HG03095 (cell line): ENCODE results near the gene ME3.
A peak's percentile ranks its signal among the peaks of the same experiment; 100 is the strongest.
"Not testable (repeated sequence)": the region's sequence is repeated elsewhere in the genome, so short reads cannot be mapped to it uniquely, and the experiment has no call there.

Source experiments
- ATAC-seq: cut with Tn5 transposase; IDR thresholded peaks from one replicate; pipeline ENCODE4 v1.9.1; 2021; ENCODE audit warnings: moderate library complexity; ENCODE audit not compliant: unreplicated experiment

Gene ME3

GRCh38 chr11:86666193-86666592 is 6.2 kb downstream of the ME3 start:
- ATAC-seq = no peak

GRCh38 chr11:86664930-86665329 is 7.5 kb downstream of the ME3 start:
- ATAC-seq = no peak

- no peak for ATAC-seq
These were observed 8.7 kb downstream of the ME3 start for GRCh38 chr11:86663761-86664160.

DNA sequence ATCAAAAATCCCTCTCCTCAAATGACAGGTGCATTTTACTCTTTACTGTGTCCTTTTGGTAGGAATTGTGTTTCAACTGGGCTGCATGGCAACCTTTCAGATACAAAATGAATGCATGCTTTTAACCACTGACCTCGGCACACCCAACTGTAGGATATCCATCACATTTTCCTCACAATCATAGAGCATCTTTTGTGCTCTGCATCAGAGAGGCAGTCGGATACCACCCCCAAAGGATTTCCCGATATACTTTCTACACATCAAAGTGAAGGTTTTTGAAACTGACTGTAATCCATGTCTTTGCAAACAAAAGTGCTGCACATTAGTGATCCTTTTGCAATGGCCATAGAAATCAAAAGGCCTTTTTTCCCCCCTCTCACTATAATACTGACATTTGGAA is 9.1 kb downstream of the ME3 start:
- ATAC-seq = no peak

GRCh38 chr11:86660736-86661135 is 11.7 kb downstream of the ME3 start:
- ATAC-seq = no peak

- ATAC-seq = no peak
These were observed 12.3 kb downstream of the ME3 start for GRCh38 chr11:86660088-86660487.

GRCh38 chr11:86658534-86658933 is 13.9 kb downstream of the ME3 start:
- no peak for ATAC-seq

- ATAC-seq = not testable (repeated sequence)
These were observed 27.2 kb downstream of the ME3 start for GRCh38 chr11:86645212-86645611.

- ATAC-seq = no peak
These were observed 28.1 kb downstream of the ME3 start for GRCh38 chr11:86644291-86644690.

- no peak for ATAC-seq
These were observed 30.7 kb downstream of the ME3 start for GRCh38 chr11:86641537-86642261.

GRCh38 chr11:86639137-86639536 is 33.3 kb downstream of the ME3 start:
- no peak for ATAC-seq

DNA sequence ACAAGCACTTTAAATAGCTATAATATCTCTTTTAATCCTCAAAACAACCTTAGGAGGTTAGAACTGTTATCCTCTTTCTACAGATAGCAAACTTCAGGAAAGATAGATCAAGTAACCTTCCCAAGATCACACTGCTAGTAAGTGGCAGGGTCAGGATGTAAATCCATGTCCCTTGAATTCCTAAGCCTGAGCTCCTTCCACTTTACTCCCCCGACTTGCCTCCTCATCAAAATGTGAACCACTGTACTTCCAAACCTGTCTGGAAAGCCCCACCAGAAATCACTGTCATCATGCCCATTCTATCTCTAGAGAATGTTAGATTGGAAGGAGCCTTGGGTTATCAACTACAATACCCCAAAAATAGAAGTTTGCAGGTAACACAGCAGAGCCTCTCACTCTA is 33.7 kb downstream of the ME3 start:
- ATAC-seq = no peak

DNA sequence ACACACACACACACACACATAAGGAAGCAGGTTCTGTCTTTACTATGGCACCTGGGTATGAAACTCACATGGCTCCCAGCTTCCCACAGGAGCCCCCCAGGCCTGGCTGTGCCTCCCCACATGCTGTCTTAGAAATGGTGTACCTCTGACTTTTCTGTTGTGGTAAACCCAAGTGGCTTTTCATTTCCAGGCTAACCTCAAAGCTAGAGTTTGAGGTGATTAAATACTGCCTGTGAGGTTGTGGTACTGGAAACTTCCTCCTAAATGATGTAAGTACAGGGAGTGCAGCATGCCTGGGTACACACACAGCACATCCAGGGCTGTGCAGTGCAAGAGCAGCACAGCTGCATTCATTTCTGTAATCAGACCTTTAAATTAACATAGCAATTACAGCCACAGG is 34.4 kb downstream of the ME3 start:
- no peak for ATAC-seq

DNA sequence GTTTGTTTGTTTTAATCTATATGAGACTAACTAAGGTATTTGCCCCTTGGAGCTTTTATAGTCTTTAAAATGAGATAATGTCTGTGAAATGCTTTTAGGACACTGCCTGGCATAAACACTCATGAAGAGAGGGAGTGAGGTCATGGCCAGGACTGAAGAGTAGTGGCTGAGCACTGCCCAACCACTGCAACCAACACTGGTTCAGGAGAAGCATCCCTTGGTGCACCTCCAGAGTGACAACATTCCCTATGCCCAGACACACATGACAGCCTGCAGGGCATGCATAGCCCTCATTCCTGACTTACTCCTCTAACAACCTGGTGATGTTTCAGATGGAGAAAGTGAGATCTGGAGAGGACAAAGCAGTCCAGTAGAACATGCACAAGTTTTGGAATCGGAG is 36.1 kb downstream of the ME3 start:
- ATAC-seq = no peak

GRCh38 chr11:86632499-86633269 is 39.7 kb downstream of the ME3 start:
- peak; percentile 75 for ATAC-seq

GRCh38 chr11:86630229-86630981 is 42.0 kb downstream of the ME3 start:
- ATAC-seq = no peak

DNA sequence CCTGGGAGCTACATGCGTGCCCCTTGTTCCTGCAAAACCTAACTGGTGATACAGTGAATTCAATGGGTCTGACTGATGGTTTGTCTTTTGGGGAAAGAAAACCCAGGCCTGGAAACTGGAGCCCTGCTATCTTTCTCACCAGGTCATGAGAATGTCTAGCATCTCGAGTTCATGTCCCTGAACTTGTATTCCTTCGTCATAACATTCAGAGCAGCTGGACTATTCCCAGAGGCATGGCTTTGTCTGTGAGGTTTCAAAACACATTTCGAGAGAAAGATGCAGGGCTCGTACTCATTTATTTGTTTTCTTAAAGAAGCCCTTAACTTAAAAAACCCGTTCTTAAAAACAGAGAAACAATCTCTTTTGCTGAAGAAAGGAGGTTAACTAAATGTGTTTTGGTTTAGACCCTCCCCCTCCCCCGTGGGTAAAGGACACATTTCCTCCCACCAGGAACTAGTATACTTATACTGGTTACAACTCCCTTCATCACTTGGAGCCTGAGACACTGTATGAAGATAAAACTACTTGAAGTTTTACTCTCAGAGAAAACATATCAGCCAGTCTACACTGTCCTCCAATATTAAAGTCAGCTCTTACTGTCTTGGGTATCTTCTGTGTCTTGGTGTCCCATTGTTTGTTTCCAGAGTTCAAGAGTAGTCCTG is 43.2 kb downstream of the ME3 start:
- ATAC-seq = no peak

GRCh38 chr11:86627776-86628455 is 44.5 kb downstream of the ME3 start:
- ATAC-seq = no peak

DNA sequence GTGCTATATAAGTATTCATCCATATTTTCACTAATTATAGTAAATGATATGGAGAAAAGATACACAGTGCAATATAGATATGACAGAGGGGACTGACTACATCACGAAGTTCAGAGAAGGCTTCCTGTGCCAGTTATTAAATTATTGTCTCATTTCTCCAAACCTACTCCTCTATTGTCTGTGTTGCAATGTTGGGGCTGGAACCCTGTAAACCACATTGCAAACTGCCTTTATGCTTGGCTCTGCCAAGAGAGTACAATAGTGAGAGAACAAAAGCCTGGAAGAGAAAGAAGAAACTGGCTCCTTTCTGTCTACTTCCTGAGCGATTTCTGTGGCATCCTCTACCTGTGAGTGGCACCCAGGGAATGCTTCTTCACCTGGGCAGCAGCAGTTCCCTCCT is 46.4 kb downstream of the ME3 start:
- no peak for ATAC-seq

DNA sequence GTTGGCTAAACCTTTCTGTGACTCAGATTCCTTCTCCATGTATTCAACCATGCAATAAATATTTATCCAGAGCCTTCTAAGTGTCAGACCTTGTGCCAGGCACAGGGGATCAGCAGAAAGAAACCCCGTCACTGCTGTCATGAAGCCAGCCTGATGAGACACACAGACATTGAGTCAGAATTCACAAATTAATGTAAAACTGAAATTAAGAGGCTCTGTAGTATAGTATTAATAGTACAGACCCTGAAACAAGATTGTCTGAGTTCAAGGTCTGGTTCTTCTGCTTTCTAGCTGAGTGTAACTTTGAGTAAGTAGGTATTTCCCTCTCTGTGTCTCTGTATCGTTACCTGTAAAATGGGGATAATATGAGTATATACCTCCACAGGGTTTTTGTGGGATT is 46.9 kb downstream of the ME3 start:
- no peak for ATAC-seq

GRCh38 chr11:86624366-86624765 is 48.0 kb downstream of the ME3 start:
- ATAC-seq = no peak
